ENCODE results near the gene ZNF609.
"Not testable (repeated sequence)": the region's sequence is repeated elsewhere in the genome, so short reads cannot be mapped to it uniquely, and the experiment has no call there.

ZNF609 gene

GRCh38 chr15:64630396-64631107 lies 170.2 kb downstream of the ZNF609 start:
- DNase-seq = no peak

- DNase-seq = not testable (repeated sequence)
Observed at GRCh38 chr15:64632639-64633038, 172.3 kb downstream of the ZNF609 start.

- DNase-seq = no peak
Observed at GRCh38 chr15:64633332-64633731, 173.0 kb downstream of the ZNF609 start.

GRCh38 chr15:64634027-64634426 lies 173.6 kb downstream of the ZNF609 start:
- DNase-seq = no peak

GRCh38 chr15:64634576-64635498 lies 174.5 kb downstream of the ZNF609 start:
- no peak for DNase-seq

GRCh38 chr15:64635499-64636495 lies 175.4 kb downstream of the ZNF609 start:
- no peak for DNase-seq

- DNase-seq = no peak
Observed at GRCh38 chr15:64636556-64636955, 176.2 kb downstream of the ZNF609 start.

- DNase-seq = no peak
Observed at GRCh38 chr15:64637412-64637811, 177.0 kb downstream of the ZNF609 start.

- not testable (repeated sequence) for DNase-seq
Observed at GRCh38 chr15:64639744-64640143, 179.4 kb downstream of the ZNF609 start.

- DNase-seq = no peak
Observed at GRCh38 chr15:64640146-64640871, 179.9 kb downstream of the ZNF609 start.

- no peak for DNase-seq
Observed at GRCh38 chr15:64642875-64643274, 182.5 kb downstream of the ZNF609 start.

- DNase-seq = no peak
Observed at GRCh38 chr15:64643685-64644084, 183.3 kb downstream of the ZNF609 start.

- DNase-seq = not testable (repeated sequence)
Observed at GRCh38 chr15:64644811-64645210, 184.4 kb downstream of the ZNF609 start.

- no peak for DNase-seq
Observed at GRCh38 chr15:64645995-64646394, 185.6 kb downstream of the ZNF609 start.

GRCh38 chr15:64647367-64647766 lies 187.0 kb downstream of the ZNF609 start:
- DNase-seq = no peak

GRCh38 chr15:64650552-64650951 lies 190.2 kb downstream of the ZNF609 start:
- DNase-seq = no peak

GRCh38 chr15:64651601-64652191 lies 191.3 kb downstream of the ZNF609 start:
- no peak for DNase-seq

- no peak for DNase-seq
Observed at GRCh38 chr15:64653757-64654156, 193.4 kb downstream of the ZNF609 start.

GRCh38 chr15:64656508-64656907 lies 196.1 kb downstream of the ZNF609 start:
- no peak for DNase-seq

- no peak for DNase-seq
Observed at GRCh38 chr15:64665179-64665578, 204.8 kb downstream of the ZNF609 start.

GRCh38 chr15:64667736-64668161 lies 207.4 kb downstream of the ZNF609 start:
- no peak for DNase-seq

- DNase-seq = no peak
Observed at GRCh38 chr15:64673866-64674265, 213.5 kb downstream of the ZNF609 start.
